Right atrium auricular region (tissue), 2 donors: ENCODE results near the gene OR10A4. TPM values are rescaled to one million over a fixed set of nuclear protein-coding genes. Genes with fewer than 3 reads are reported as not detected.

Source experiments
- DNase-seq: peaks from one replicate; pipeline ENCODE4 v3.0.0-alpha.2; 2019; ENCODE audit warnings: low spot score
- H3K27ac ChIP-seq, 2 donors: fragments of 200-600 bp; sonication (generic); 1 replicate in 1 of 2; 2 replicates in 1 of 2; pipeline ENCODE4 v1.5.1; 2016 to 2019
- H3K27me3 ChIP-seq, 2 donors: fragments of 200-600 bp; sonication (generic); one replicate each; pipeline versions ENCODE4 v1.5.1 to v1.6.0; 2017 to 2019
- H3K36me3 ChIP-seq: fragments of 200-600 bp; sonication (generic); one replicate; pipeline ENCODE4 v1.5.1; 2016
- H3K4me1 ChIP-seq, 2 donors: fragments of 200-600 bp; sonication (generic); one replicate each; pipeline versions ENCODE4 v1.5.1 to v1.6.0; 2017 to 2019
- H3K4me3 ChIP-seq, 2 donors: fragments of 200-600 bp; sonication (generic); 1 replicate in 1 of 2; 2 replicates in 1 of 2; pipeline ENCODE4 v1.5.1; 2017 to 2019; ENCODE audit warnings: mild to moderate bottlenecking in 1 of 2, moderate library complexity in 1 of 2
- H3K9me3 ChIP-seq, 2 donors: fragments of 200-600 bp; sonication (generic); one replicate each; pipeline ENCODE4 v1.5.1; 2019
- total RNA-seq, 2 donors: library from RNA; depleted of rRNA; stranded (reverse); fragments of >200 nt; gene quantifications; one replicate each; pipeline ENCODE4 v1.1.0, GENCODE V29; 2016
- TF ChIP-seq, protein P1 (sequence below), 2 donors: fragments of 200-600 bp; sonication (generic); IDR thresholded peaks; one replicate each; pipeline ENCODE4 v1.5.1; 2019; ENCODE audit warnings: antibody characterized with exemption in 2 of 2

The OR10A4 gene
- total RNA-seq, 2 donors from 2014 or later = not detected

DNA sequence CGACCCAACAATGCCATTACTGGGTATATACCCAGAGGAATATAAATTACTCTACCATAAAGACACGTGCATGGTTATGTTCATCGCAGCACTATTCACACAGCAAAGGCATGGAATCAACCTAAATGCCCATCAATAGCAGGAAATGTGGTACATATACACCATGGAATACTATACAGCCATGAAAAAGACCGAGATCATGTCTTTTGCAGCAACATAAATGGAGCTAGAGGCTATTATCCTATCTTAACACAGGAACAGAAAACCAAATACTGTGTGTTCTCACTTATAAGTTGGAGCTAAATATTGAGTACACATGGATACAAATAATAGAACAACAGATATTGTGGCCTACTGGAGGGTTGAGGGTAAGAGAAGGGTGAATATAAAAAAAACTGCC is 12.4 kb downstream of the OR10A4 start:
- H3K9me3 ChIP-seq = peaks cover 0 to 12% of the 10 kb centered on the region in 2 donors
- H3K4me1 ChIP-seq = no peaks in the 10 kb centered on the region
- no peaks in the 10 kb centered on the region for H3K27me3 ChIP-seq
- H3K4me3 ChIP-seq = no peak overlapping the region
- no peak overlapping the region for H3K27ac ChIP-seq
- DNase-seq = no peak
- TF ChIP-seq, protein P1, sequence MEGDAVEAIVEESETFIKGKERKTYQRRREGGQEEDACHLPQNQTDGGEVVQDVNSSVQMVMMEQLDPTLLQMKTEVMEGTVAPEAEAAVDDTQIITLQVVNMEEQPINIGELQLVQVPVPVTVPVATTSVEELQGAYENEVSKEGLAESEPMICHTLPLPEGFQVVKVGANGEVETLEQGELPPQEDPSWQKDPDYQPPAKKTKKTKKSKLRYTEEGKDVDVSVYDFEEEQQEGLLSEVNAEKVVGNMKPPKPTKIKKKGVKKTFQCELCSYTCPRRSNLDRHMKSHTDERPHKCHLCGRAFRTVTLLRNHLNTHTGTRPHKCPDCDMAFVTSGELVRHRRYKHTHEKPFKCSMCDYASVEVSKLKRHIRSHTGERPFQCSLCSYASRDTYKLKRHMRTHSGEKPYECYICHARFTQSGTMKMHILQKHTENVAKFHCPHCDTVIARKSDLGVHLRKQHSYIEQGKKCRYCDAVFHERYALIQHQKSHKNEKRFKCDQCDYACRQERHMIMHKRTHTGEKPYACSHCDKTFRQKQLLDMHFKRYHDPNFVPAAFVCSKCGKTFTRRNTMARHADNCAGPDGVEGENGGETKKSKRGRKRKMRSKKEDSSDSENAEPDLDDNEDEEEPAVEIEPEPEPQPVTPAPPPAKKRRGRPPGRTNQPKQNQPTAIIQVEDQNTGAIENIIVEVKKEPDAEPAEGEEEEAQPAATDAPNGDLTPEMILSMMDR (IDR thresholded peaks at IDR 0.05) = no peak
- H3K36me3 ChIP-seq = no peaks in the 10 kb centered on the region

- TF ChIP-seq, protein P1 (IDR thresholded peaks at IDR 0.05) = no peak
- no peak for DNase-seq
- no peak overlapping the region for H3K4me3 ChIP-seq
- no peak overlapping the region for H3K27ac ChIP-seq
- no peaks in the 10 kb centered on the region for H3K36me3 ChIP-seq
- H3K4me1 ChIP-seq = no peaks in the 10 kb centered on the region
- H3K27me3 ChIP-seq = no peaks in the 10 kb centered on the region
- peaks cover 0 to 12% of the 10 kb centered on the region in 2 donors for H3K9me3 ChIP-seq
These were observed 13.4 kb downstream of the OR10A4 start for GRCh38 chr11:6889835-6890234.

DNA sequence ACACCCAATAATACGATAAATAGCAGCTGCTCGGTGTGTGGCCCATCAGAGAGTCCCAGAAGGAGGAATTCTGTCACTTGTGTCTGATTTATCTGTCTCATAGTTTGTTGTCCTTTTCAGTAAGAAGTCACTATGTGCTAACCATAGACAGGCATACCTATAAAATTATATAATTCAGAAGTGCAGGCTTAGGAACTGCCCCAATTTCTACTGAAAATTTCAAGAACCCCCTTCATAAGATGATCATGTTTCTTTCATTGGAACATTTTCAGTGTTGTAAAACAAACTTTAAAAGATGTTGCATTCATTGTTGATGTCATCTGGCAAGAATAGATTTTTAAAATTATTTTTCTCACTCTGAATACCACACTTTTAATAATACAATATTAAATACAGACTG is 16.0 kb downstream of the OR10A4 start, which contains the start of gene OR2D2:
TSS of gene OR2D2 (minus strand) at position 101 of the 400 bp plus-strand sequence. CDS start at position 101, 0 bp downstream.
- Histone ChIP-seq H3K4me3 (no peak within 1 kb of the TSS), H3K27me3 (no peaks in the 10 kb centered on the region), H3K36me3 (no peaks in the 10 kb centered on the region), H3K4me1 (no peaks in the 10 kb centered on the region), H3K27ac (no peak within 1 kb of the TSS), H3K9me3 (peaks cover 0 to 12% of the 10 kb centered on the region in 2 donors)
- no peak for DNase-seq
- TF ChIP-seq, protein P1 (IDR thresholded peaks at IDR 0.05) = no peak

- TF ChIP-seq, protein P1 (IDR thresholded peaks at IDR 0.05) = no peak
- no peaks in the 10 kb centered on the region for H3K36me3 ChIP-seq
- no peak for DNase-seq
- H3K27me3 ChIP-seq = no peaks in the 10 kb centered on the region
- H3K4me3 ChIP-seq = no peak overlapping the region
- H3K9me3 ChIP-seq = peaks cover 0 to under 1% of the 10 kb centered on the region in 2 donors
- H3K4me1 ChIP-seq = no peaks in the 10 kb centered on the region
- H3K27ac ChIP-seq = no peak overlapping the region
These were observed 17.7 kb downstream of the OR10A4 start for GRCh38 chr11:6894097-6894496.

DNA sequence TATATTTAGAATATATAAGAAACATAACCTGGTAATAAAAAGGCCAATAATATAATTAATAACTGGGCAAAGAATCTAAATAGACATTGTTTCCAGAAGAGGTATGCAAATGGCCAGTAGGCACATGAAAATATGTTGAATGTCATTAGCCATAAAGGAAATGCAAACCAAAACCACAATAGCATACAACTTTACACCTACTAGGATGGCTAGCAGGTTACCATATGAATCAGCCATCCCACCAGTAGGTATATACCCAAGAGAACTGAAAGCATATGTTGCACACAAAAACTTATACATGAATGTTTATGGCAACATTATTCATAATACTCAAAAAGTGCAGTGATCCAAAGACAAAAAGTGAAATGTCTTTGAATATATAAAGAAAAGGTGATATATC is 18.6 kb downstream of the OR10A4 start:
- no peaks in the 10 kb centered on the region for H3K4me1 ChIP-seq
- DNase-seq = no peak
- H3K27me3 ChIP-seq = no peaks in the 10 kb centered on the region
- no peaks in the 10 kb centered on the region for H3K9me3 ChIP-seq
- no peak overlapping the region for H3K27ac ChIP-seq
- H3K36me3 ChIP-seq = no peaks in the 10 kb centered on the region
- H3K4me3 ChIP-seq = no peak overlapping the region
- TF ChIP-seq, protein P1 (IDR thresholded peaks at IDR 0.05) = no peak

DNA sequence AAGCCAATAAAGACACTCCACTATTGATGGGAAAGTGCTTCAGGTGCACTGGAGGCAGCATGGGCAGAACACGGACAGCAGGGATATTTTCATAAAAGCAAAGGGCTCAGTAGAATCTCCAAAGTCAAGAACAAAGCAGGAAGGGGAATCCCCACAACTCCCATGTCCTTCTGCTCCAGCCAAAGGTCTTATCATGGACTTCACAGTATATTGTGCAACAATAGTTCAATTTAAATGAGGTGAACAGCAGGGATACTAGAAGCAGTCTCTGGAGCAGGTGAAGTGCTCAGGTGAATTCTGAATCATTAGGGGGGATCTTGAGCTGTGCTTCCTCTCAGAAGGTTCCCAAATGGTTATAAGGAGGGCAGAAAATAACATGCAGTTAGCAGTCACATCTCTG is 22.5 kb downstream of the OR10A4 start:
- Histone ChIP-seq H3K36me3 (no peaks in the 10 kb centered on the region), H3K27me3 (no peaks in the 10 kb centered on the region), H3K4me1 (no peaks in the 10 kb centered on the region), H3K4me3 (no peak overlapping the region), H3K9me3 (no peaks in the 10 kb centered on the region), H3K27ac (no peak overlapping the region)
- TF ChIP-seq, protein P1 (IDR thresholded peaks at IDR 0.05) = no peak
- no peak for DNase-seq
